ENCODE results near the gene GIT1. TPM values are rescaled to one million over a fixed set of nuclear protein-coding genes. Genes with fewer than 3 reads are reported as not detected.

GIT1 gene
- total RNA-seq, 1 donor from 2014 or later: 96.5 TPM

DNA sequence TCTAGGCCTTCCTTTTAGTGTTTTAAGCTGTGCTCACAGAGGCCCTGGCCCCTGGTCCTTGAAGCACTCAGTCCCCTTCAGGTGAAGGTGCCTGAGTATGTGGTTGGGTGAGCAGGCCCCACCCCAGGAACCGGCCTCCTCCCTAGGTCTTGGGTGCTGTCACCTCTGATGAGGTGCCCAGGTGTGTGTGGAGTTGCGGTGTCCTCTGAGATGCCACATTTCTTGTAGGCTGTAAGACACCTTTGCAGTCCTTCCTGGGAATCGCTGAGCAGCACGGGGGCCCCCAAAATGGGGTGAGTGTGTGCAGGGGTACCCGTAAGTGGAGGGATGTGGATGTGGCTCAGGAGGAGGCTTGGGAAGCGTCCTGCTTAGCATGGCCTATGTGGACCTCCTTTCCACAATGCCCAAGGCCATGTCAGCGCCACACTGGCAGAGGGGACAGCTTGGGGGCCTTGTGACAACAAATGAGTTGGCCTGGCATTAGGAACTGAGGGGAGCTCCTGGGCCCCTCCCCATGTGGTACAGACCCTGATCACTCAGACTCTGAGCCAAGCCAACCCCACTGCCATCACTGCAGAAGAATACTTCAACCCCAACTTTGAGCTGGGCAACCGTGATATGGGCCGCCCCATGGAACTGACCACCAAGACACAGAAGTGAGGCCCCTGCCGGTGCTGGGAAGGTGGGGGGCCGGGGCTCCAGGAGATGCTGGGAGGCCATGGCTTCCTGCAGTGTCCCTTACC is 22.1 kb upstream of the GIT1 start:
- DNase-seq (ENCODE audit: low read depth, low spot score): no peak
- Mint-ChIP-seq H3K4me1 (peaks cover 22% of the 10 kb centered on the region), H3K36me3 (ENCODE audit: low read depth) (peaks cover 8% of the 10 kb centered on the region), H3K27ac (ENCODE audit: unreplicated experiment) (no peak overlapping the region), H3K9me3 (no peaks in the 10 kb centered on the region), H3K27me3 (ENCODE audit: low read depth) (peaks cover 26% of the 10 kb centered on the region), H3K4me3 (no peak overlapping the region)
- TF ChIP-seq, protein P1, sequence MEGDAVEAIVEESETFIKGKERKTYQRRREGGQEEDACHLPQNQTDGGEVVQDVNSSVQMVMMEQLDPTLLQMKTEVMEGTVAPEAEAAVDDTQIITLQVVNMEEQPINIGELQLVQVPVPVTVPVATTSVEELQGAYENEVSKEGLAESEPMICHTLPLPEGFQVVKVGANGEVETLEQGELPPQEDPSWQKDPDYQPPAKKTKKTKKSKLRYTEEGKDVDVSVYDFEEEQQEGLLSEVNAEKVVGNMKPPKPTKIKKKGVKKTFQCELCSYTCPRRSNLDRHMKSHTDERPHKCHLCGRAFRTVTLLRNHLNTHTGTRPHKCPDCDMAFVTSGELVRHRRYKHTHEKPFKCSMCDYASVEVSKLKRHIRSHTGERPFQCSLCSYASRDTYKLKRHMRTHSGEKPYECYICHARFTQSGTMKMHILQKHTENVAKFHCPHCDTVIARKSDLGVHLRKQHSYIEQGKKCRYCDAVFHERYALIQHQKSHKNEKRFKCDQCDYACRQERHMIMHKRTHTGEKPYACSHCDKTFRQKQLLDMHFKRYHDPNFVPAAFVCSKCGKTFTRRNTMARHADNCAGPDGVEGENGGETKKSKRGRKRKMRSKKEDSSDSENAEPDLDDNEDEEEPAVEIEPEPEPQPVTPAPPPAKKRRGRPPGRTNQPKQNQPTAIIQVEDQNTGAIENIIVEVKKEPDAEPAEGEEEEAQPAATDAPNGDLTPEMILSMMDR (conservative IDR thresholded peaks at IDR 0.05): no peak

DNA sequence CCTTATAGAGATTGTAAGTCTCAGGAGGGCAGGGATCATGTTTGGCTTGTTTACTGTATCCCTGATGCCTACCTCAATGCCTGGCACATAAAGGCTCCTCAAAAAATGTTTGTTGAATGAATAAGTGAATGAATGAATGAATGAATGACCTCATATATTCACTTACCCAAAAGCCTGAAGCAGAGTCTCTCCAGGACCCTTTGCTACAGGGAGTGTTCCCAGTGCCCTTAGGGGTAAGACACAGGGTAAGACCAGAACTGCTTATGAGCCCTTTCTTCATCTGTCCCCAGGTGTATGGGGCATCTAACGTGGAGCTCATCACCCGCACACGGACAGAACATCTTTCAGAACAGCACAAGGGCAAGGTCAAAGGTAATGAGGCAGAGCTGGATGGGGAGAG is 20.9 kb upstream of the GIT1 start:
- Mint-ChIP-seq H3K4me1 (peaks cover 18% of the 10 kb centered on the region), H3K27ac (ENCODE audit: unreplicated experiment) (no peak overlapping the region), H3K4me3 (no peak overlapping the region), H3K9me3 (no peaks in the 10 kb centered on the region), H3K36me3 (ENCODE audit: low read depth) (peaks cover 8% of the 10 kb centered on the region), H3K27me3 (ENCODE audit: low read depth) (peaks cover 16% of the 10 kb centered on the region)
- DNase-seq (ENCODE audit: low read depth, low spot score): no peak
- TF ChIP-seq, protein P1 (conservative IDR thresholded peaks at IDR 0.05): no peak

DNA sequence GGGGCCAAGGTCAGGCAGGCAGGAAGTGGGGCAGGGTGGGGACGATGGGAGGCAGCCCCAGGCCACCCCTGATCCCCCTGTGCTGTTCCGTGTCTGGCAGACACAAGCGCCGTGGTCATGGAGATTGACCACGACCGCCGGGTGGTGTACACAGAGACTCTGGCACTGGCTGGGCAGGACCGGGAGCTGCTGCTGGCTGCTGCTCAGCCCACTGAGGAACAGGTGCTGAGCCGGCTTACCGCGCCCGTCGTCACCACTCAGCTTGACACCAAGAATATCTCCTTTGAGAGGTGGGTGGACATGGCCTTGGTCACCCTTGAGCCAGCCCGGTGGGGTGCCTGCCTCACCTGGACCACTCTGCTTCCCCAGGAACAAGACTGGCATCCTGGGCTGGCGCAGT is 19.5 kb upstream of the GIT1 start:
- Mint-ChIP-seq H3K27ac (ENCODE audit: unreplicated experiment) (no peak overlapping the region), H3K36me3 (ENCODE audit: low read depth) (peaks cover 8% of the 10 kb centered on the region), H3K4me1 (peaks cover 3% of the 10 kb centered on the region), H3K27me3 (ENCODE audit: low read depth) (peaks cover 3% of the 10 kb centered on the region), H3K4me3 (no peak overlapping the region), H3K9me3 (no peaks in the 10 kb centered on the region)
- TF ChIP-seq, protein P1 (conservative IDR thresholded peaks at IDR 0.05): no peak
- no peak for DNase-seq (ENCODE audit: low read depth, low spot score)

DNA sequence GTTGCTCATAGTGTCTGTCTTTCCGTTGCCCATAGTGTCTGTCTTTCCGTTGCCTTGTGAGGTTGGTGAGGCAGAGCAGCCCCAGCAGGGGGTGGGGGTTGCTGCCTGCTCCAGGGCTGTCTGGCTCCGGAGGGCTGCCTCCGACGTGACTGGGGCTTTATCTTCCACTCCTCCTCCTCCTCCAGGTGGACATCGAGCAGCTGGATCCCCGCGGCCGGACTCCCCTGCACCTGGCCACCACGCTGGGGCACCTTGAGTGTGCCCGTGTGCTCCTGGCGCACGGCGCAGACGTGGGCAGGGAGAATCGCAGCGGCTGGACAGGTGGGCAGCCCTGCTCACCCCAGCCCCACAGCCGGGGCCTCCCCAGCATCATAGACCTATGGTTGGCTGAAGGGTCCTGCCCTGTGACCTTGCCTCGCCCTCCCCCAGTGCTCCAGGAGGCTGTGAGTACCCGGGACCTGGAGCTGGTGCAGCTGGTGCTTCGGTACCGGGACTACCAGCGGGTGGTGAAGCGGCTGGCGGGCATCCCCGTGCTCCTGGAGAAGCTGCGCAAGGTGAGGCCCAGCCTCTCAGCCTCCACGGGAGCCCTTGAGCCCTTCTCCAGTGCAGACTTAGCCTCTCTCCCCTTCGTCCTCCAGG is 18.2 kb upstream of the GIT1 start:
- Mint-ChIP-seq H3K9me3 (no peaks in the 10 kb centered on the region), H3K27ac (ENCODE audit: unreplicated experiment) (no peak overlapping the region), H3K36me3 (ENCODE audit: low read depth) (peaks cover 8% of the 10 kb centered on the region), H3K4me3 (no peak overlapping the region), H3K27me3 (ENCODE audit: low read depth) (peaks cover 3% of the 10 kb centered on the region), H3K4me1 (peaks cover 7% of the 10 kb centered on the region)
- no peak for DNase-seq (ENCODE audit: low read depth, low spot score)
- TF ChIP-seq, protein P1 (conservative IDR thresholded peaks at IDR 0.05): no peak

DNA sequence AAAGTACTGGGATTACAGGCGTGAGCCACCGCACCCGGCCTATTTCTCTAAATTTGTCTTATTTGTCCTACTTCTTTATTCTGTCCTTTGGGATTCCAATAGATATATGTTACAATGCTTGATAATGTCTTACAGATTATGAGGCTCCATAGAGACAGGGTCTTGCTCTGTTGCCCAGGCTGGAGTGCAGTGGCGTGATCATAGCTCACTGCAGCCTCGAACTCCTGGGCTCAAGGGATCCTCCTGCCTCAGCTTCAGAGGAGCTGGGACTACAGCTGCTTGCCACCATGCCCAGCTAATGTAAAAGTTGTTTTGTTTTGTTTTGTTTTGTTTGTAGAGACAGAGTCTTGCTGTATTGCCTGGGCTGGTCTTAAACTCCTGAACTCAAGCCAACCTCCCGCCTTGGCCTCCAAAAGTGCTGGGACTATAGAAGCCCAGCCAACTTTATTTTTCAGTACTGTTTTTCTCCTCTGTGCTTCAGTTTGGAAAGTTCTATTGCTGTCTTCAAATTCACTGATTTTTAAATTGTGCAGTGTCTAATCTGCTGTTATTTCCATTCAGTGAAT is 13.7 kb upstream of the GIT1 start:
- DNase-seq (ENCODE audit: low read depth, low spot score): no peak
- Mint-ChIP-seq H3K27me3 (ENCODE audit: low read depth) (no peaks in the 10 kb centered on the region), H3K36me3 (ENCODE audit: low read depth) (no peaks in the 10 kb centered on the region), H3K9me3 (no peaks in the 10 kb centered on the region), H3K4me1 (peaks cover 27% of the 10 kb centered on the region), H3K27ac (ENCODE audit: unreplicated experiment) (no peak overlapping the region), H3K4me3 (no peak overlapping the region)
- TF ChIP-seq, protein P1 (conservative IDR thresholded peaks at IDR 0.05): no peak
